Mammary epithelial cell (primary cell): ENCODE results near the gene KLB.

Experiments used
- EZH2 ChIP-seq: IDR thresholded peaks from 2 replicates; pipeline ENCODE4 v1.6.1; 2012; ENCODE audit warnings: low read length, inconsistent platforms, borderline replicate concordance
- TF ChIP-seq, protein P1 (sequence below), 2 donors: IDR thresholded peaks in 1 of 2; conservative IDR thresholded peaks in 1 of 2; 2 replicates each; pipeline ENCODE4 v1.5.1; 2011 to 2012; ENCODE audit warnings: inconsistent platforms in 2 of 2, low read length in 2 of 2, mild to moderate bottlenecking in 2 of 2, control low read depth in 1 of 2, low read depth in 1 of 2; ENCODE audit not compliant: insufficient read depth in 1 of 2; ENCODE audit errors: extremely low read depth in 1 of 2

DNA sequence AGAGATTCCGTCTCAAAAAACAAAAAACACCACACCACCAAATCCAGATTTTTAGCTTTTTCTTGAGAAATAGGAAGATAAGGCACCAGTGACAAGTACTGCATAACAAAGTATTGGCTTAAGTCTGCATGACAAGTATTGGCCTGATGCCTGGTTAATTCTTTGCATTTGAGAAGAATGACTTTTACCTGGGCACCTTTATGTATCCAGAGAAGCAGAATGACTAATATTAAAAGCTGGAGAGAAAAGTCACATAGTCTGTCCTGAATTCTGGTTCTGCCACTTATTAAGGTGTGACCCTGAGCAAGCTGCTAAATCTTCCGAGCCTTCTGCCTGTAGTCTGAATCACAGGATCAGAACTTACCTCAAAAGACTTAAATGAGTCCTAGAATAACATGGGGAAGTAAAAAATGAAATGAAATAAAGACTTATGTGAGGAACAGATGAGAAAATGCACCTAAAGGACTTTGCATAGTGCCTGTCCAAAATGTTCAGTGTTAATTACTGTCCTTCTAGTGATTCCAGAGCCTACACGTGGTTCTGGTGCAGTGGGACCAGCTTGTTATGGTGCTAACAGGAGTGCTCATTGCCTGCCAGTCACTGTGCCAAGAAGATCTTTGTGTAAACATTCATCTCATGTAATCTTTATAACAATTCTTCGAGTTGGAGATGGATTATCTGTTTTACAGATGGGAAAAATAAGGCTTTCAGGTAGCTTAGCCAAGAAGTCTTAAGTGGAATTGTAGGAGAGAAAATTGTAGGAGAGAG lies 88.9 kb downstream of the KLB start:
- TF ChIP-seq EZH2 = no peak
- TF ChIP-seq, protein P1, sequence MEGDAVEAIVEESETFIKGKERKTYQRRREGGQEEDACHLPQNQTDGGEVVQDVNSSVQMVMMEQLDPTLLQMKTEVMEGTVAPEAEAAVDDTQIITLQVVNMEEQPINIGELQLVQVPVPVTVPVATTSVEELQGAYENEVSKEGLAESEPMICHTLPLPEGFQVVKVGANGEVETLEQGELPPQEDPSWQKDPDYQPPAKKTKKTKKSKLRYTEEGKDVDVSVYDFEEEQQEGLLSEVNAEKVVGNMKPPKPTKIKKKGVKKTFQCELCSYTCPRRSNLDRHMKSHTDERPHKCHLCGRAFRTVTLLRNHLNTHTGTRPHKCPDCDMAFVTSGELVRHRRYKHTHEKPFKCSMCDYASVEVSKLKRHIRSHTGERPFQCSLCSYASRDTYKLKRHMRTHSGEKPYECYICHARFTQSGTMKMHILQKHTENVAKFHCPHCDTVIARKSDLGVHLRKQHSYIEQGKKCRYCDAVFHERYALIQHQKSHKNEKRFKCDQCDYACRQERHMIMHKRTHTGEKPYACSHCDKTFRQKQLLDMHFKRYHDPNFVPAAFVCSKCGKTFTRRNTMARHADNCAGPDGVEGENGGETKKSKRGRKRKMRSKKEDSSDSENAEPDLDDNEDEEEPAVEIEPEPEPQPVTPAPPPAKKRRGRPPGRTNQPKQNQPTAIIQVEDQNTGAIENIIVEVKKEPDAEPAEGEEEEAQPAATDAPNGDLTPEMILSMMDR (conservative IDR thresholded peaks at IDR 0.05 in 1 of 2, IDR thresholded peaks at IDR 0.05 in 1 of 2; ENCODE audit: extremely low read depth in 1 of 2, insufficient read depth in 1 of 2, low read depth in 1 of 2, low read length in 2 of 2) = no peak
